GM12878 (cell line): ENCODE measurements around the gene GALNT16. TPM values are rescaled to one million over a fixed set of nuclear protein-coding genes. Genes with fewer than 3 reads are reported as not detected.

Source experiments
- ATAC-seq: fragments of 200-7000 bp; cut with Tn5 transposase; 3 replicates; pipeline ENCODE4 v1.9.1; 2020; ENCODE audit warnings: mild to moderate bottlenecking, moderate library complexity
- BruUV-seq: library from RNA; stranded (reverse); fragments of 400-500 nt; replicated peaks from 2 replicates; lab custom pipeline; 2021; lab: Mats Ljungman, UMichigan
- CTCF ChIA-PET: fragments of 300-600 bp; sonication (Branson Sonifier 250); formaldehyde crosslinking; extraction: SDS; loops from one replicate; lab custom pipeline; 2021; ENCODE audit warnings: inconsistent platforms; lab: Yijun Ruan, JAX
- POLR2A ChIA-PET: fragments of 350-600 bp; formaldehyde crosslinking; extraction: SDS; loops from one replicate; lab custom pipeline; 2021; ENCODE audit warnings: inconsistent platforms; lab: Charles Lee
- RAD21 ChIA-PET: fragments of 300-600 bp; sonication (Branson Sonifier 250); formaldehyde crosslinking; loops from one replicate; lab custom pipeline; 2023; ENCODE audit warnings: antibody characterized with exemption; ENCODE audit not compliant: unreplicated experiment; lab: Charles Lee
- SMC1A ChIA-PET: fragments of 300-600 bp; sonication (Branson Sonifier 250); formaldehyde crosslinking; loops from one replicate; lab custom pipeline; 2023; ENCODE audit not compliant: unreplicated experiment, uncharacterized antibody; lab: Charles Lee
- DNase-seq: peaks from one replicate; pipeline ENCODE4 v3.0.0-alpha.2; 2011; ENCODE audit warnings: low read depth, low spot score
- FAIRE-seq: peaks from 3 replicates; lab custom pipeline; 2011; peaks lifted over from hg19 to GRCh38; lab: Jason Lieb, UNC
- H2AFZ ChIP-seq: 2 replicates; pipeline ENCODE4 v1.6.0; 2011; ENCODE audit warnings: low read depth, low read length, control low read depth; ENCODE audit not compliant: control insufficient read depth
- H3K27ac ChIP-seq: 2 replicates; pipeline ENCODE4 v1.5.1; 2011; ENCODE audit warnings: control low read depth; ENCODE audit not compliant: control insufficient read depth, insufficient read depth
- H3K27me3 ChIP-seq, 2 experiments: replicated peaks in 1 of 2; 2 replicates each; pipeline versions ENCODE4 v1.6.0 to v1.6.1; 2011; ENCODE audit warnings: low read length in 1 of 2; ENCODE audit not compliant: control insufficient read depth in 2 of 2, insufficient read depth in 2 of 2
- H3K36me3 ChIP-seq, 2 experiments: 2 replicates each; pipeline ENCODE4 v1.5.1; 2011; ENCODE audit warnings: low read length in 1 of 2; ENCODE audit not compliant: control insufficient read depth in 2 of 2, insufficient read depth in 2 of 2
- H3K4me1 ChIP-seq: 2 replicates; pipeline ENCODE4 v1.6.1; 2011; ENCODE audit warnings: mild to moderate bottlenecking, low read length, moderate library complexity, mixed read lengths; ENCODE audit not compliant: control insufficient read depth, insufficient read depth
- H3K4me2 ChIP-seq: 2 replicates; pipeline ENCODE4 v1.6.0; 2011; ENCODE audit warnings: control low read depth; ENCODE audit not compliant: control insufficient read depth, insufficient read depth
- H3K4me3 ChIP-seq: fragments of 200-600 bp; sonication (generic); 2 replicates; pipeline ENCODE4 v1.5.1; 2016
- H3K79me2 ChIP-seq: 2 replicates; pipeline ENCODE4 v1.6.0; 2011; ENCODE audit warnings: low read length; ENCODE audit not compliant: control insufficient read depth, insufficient read depth
- H3K9ac ChIP-seq: 2 replicates; pipeline ENCODE4 v1.8.0; 2011; ENCODE audit warnings: low read length, control low read depth, mixed read lengths; ENCODE audit not compliant: control insufficient read depth, insufficient read depth
- H3K9me3 ChIP-seq: replicated peaks from 3 replicates; pipeline ENCODE4 v1.5.1; 2011; ENCODE audit warnings: mild to moderate bottlenecking, low read length; ENCODE audit not compliant: control insufficient read depth, insufficient read depth
- H4K20me1 ChIP-seq: 2 replicates; pipeline ENCODE4 v1.6.0; 2011; ENCODE audit not compliant: control insufficient read depth, insufficient read depth
- HDAC2 ChIP-seq: fragments of 200-600 bp; sonication (generic); IDR thresholded peaks from 2 replicates; pipeline ENCODE4 v1.6.1; 2017
- MXI1 ChIP-seq: fragments of 150-350 bp; IDR thresholded peaks from 2 replicates; pipeline ENCODE4 v1.6.1; 2011; ENCODE audit warnings: low read depth, mild to moderate bottlenecking, inconsistent platforms, low read length, improper control_type of control experiment
- SMARCA5 ChIP-seq: fragments of 450-650 bp; IDR thresholded peaks from 2 replicates; pipeline ENCODE4 v1.6.1; 2017; ENCODE audit warnings: mild to moderate bottlenecking
- TBL1XR1 ChIP-seq: IDR thresholded peaks from 2 replicates; pipeline ENCODE4 v1.6.1; 2012; ENCODE audit warnings: low read depth, low read length, improper control_type of control experiment
- ZNF217 ChIP-seq: fragments of 450-650 bp; IDR thresholded peaks from 2 replicates; pipeline ENCODE4 v1.6.1; 2017; ENCODE audit warnings: antibody characterized with exemption, mild to moderate bottlenecking
- WGBS: methylation state at CpG from one replicate; pipeline ENCODE4 v1.1.6; 2016; ENCODE audit warnings: low lambda C conversion rate; ENCODE audit not compliant: insufficient replicate concordance, insufficient coverage; ENCODE audit errors: missing lambda C conversion rate; 5-methylcytosine and 5-hydroxymethylcytosine counted together
- in situ Hi-C: fragments of 300-500 bp; cut with MboI; formaldehyde crosslinking; loops from 9 replicates; pipeline ENCODE4 v1.14.3; 2018; ENCODE audit warnings: mixed read lengths
- intact Hi-C: fragments of 100-400 bp; cut with micrococcal nuclease; formaldehyde crosslinking; loops from one replicate; pipeline ENCODE4 v1.14.2; 2022; ENCODE audit not compliant: unreplicated experiment
- polyA plus RNA-seq, 11 experiments: library from polyadenylated mRNA; depleted of rRNA in 4 of 11; unstranded in 6 of 11; stranded (reverse) in 5 of 11; fragments of >200 nt; fragmentation: Nextera tagmentation in 4 of 11; fragmentation: Illumina TruSeq in 1 of 11; extraction: Ambion mirVana in 4 of 11; extraction: Trizol in 1 of 11; gene quantifications; 1 replicate in 1 of 11; 2 replicates in 10 of 11; pipeline versions ENCODE4 v1.2.1 to v1.2.3, GENCODE V29; 2011 to 2016; ENCODE audit warnings: inconsistent platforms in 2 of 11, missing spikeins in 2 of 11, low read depth in 1 of 11
- total RNA-seq, 4 experiments: library from RNA; depleted of rRNA in 3 of 4; stranded (reverse); fragments of >200 nt in 3 of 4; fragmentation: Illumina TruSeq in 1 of 4; extraction: Trizol in 1 of 4; gene quantifications; 2 replicates each; pipeline versions ENCODE4 v1.2.1 to v1.2.3, GENCODE V29; 2013 to 2021
- TF ChIP-seq, protein P1 (sequence below): fragments of 450-650 bp; formaldehyde crosslinking; IDR thresholded peaks from 2 replicates; pipeline ENCODE4 v1.5.0; 2022; ENCODE audit warnings: mild to moderate bottlenecking, missing genetic modification characterization
- TF ChIP-seq, protein P2 (sequence below): fragments of 150-350 bp; IDR thresholded peaks from 2 replicates; pipeline ENCODE4 v1.6.1; 2014; ENCODE audit warnings: mild to moderate bottlenecking, low read depth, low read length
- TF ChIP-seq, protein P3 (sequence below): IDR thresholded peaks from 2 replicates; pipeline ENCODE4 v1.6.1; 2012; ENCODE audit warnings: low read depth, low read length, improper control_type of control experiment
- TF ChIP-seq, protein P4 (sequence below): fragments of 450-650 bp; IDR thresholded peaks from 2 replicates; pipeline ENCODE4 v1.6.1; 2017; ENCODE audit warnings: antibody characterized with exemption, mild to moderate bottlenecking, moderate library complexity
- TF ChIP-seq, protein P5 (sequence below): fragments of 450-650 bp; IDR thresholded peaks from 2 replicates; pipeline ENCODE4 v1.6.1; 2018; ENCODE audit warnings: mild to moderate bottlenecking, low read depth, moderate library complexity; ENCODE audit not compliant: partially characterized antibody

GALNT16 gene
- total and polyA plus RNA-seq, 10 of the 15 experiments (the other 5 are each of a cell fraction or from before 2014, with no cell fraction given) = under 0.01 to 0.08 (median 0.03) TPM; not detected in 3

DNA sequence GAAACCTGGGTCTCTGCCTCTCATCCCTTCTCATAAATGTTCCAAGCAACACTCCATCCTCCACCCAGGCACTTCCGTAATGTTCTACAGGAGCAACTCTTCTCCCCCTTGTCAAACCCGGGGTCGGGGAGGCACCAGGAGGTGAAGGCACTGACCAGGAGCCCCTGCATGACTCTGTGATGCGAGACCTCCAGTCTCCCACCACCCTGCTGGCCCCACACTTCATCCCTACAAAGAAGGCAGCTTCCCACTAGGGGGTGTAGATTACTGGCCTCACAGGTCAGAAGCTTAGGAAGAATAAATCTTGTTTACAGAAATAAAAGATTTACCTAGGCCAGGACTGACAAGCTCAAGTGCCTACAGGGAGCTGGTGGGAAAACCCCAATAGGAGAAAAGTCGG, 90.9 kb downstream of the GALNT16 start:
- WGBS = 79% methylated on average over 5 of the region's 5 CpGs
- no peak overlapping the region for H3K4me2 ChIP-seq
- no peaks in the 10 kb centered on the region for H3K27me3 ChIP-seq
- no peak overlapping the region for H3K4me3 ChIP-seq
- DNase-seq (no peak), ATAC-seq (no peak), FAIRE-seq (no peak)
- H3K36me3 ChIP-seq = no peaks in the 10 kb centered on the region
- TF ChIP-seq, protein P1, sequence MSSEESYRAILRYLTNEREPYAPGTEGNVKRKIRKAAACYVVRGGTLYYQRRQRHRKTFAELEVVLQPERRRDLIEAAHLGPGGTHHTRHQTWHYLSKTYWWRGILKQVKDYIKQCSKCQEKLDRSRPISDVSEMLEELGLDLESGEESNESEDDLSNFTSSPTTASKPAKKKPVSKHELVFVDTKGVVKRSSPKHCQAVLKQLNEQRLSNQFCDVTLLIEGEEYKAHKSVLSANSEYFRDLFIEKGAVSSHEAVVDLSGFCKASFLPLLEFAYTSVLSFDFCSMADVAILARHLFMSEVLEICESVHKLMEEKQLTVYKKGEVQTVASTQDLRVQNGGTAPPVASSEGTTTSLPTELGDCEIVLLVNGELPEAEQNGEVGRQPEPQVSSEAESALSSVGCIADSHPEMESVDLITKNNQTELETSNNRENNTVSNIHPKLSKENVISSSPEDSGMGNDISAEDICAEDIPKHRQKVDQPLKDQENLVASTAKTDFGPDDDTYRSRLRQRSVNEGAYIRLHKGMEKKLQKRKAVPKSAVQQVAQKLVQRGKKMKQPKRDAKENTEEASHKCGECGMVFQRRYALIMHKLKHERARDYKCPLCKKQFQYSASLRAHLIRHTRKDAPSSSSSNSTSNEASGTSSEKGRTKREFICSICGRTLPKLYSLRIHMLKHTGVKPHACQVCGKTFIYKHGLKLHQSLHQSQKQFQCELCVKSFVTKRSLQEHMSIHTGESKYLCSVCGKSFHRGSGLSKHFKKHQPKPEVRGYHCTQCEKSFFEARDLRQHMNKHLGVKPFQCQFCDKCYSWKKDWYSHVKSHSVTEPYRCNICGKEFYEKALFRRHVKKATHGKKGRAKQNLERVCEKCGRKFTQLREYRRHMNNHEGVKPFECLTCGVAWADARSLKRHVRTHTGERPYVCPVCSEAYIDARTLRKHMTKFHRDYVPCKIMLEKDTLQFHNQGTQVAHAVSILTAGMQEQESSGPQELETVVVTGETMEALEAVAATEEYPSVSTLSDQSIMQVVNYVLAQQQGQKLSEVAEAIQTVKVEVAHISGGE (CRISPR knock-in tag) = no peak
- no peak for TF ChIP-seq HDAC2
- TF ChIP-seq, protein P2, sequence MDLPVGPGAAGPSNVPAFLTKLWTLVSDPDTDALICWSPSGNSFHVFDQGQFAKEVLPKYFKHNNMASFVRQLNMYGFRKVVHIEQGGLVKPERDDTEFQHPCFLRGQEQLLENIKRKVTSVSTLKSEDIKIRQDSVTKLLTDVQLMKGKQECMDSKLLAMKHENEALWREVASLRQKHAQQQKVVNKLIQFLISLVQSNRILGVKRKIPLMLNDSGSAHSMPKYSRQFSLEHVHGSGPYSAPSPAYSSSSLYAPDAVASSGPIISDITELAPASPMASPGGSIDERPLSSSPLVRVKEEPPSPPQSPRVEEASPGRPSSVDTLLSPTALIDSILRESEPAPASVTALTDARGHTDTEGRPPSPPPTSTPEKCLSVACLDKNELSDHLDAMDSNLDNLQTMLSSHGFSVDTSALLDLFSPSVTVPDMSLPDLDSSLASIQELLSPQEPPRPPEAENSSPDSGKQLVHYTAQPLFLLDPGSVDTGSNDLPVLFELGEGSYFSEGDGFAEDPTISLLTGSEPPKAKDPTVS = no peak
- TF ChIP-seq ZNF217 = no peak
- TF ChIP-seq, protein P3, sequence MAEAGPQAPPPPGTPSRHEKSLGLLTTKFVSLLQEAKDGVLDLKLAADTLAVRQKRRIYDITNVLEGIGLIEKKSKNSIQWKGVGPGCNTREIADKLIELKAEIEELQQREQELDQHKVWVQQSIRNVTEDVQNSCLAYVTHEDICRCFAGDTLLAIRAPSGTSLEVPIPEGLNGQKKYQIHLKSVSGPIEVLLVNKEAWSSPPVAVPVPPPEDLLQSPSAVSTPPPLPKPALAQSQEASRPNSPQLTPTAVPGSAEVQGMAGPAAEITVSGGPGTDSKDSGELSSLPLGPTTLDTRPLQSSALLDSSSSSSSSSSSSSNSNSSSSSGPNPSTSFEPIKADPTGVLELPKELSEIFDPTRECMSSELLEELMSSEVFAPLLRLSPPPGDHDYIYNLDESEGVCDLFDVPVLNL = no peak
- TF ChIP-seq SMARCA5 = no peak
- TF ChIP-seq, protein P4, sequence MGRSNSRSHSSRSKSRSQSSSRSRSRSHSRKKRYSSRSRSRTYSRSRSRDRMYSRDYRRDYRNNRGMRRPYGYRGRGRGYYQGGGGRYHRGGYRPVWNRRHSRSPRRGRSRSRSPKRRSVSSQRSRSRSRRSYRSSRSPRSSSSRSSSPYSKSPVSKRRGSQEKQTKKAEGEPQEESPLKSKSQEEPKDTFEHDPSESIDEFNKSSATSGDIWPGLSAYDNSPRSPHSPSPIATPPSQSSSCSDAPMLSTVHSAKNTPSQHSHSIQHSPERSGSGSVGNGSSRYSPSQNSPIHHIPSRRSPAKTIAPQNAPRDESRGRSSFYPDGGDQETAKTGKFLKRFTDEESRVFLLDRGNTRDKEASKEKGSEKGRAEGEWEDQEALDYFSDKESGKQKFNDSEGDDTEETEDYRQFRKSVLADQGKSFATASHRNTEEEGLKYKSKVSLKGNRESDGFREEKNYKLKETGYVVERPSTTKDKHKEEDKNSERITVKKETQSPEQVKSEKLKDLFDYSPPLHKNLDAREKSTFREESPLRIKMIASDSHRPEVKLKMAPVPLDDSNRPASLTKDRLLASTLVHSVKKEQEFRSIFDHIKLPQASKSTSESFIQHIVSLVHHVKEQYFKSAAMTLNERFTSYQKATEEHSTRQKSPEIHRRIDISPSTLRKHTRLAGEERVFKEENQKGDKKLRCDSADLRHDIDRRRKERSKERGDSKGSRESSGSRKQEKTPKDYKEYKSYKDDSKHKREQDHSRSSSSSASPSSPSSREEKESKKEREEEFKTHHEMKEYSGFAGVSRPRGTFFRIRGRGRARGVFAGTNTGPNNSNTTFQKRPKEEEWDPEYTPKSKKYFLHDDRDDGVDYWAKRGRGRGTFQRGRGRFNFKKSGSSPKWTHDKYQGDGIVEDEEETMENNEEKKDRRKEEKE = no peak
- TF ChIP-seq MXI1 = no peak
- no peak for TF ChIP-seq TBL1XR1
- TF ChIP-seq, protein P5, sequence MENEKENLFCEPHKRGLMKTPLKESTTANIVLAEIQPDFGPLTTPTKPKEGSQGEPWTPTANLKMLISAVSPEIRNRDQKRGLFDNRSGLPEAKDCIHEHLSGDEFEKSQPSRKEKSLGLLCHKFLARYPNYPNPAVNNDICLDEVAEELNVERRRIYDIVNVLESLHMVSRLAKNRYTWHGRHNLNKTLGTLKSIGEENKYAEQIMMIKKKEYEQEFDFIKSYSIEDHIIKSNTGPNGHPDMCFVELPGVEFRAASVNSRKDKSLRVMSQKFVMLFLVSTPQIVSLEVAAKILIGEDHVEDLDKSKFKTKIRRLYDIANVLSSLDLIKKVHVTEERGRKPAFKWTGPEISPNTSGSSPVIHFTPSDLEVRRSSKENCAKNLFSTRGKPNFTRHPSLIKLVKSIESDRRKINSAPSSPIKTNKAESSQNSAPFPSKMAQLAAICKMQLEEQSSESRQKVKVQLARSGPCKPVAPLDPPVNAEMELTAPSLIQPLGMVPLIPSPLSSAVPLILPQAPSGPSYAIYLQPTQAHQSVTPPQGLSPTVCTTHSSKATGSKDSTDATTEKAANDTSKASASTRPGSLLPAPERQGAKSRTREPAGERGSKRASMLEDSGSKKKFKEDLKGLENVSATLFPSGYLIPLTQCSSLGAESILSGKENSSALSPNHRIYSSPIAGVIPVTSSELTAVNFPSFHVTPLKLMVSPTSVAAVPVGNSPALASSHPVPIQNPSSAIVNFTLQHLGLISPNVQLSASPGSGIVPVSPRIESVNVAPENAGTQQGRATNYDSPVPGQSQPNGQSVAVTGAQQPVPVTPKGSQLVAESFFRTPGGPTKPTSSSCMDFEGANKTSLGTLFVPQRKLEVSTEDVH = no peak
- in situ Hi-C loops = no loop called here
- CTCF ChIA-PET = interaction anchor here (1.0 to 2.6 kb wide), 11 partner anchors 10 to 124 kb away, joined by 3 to 12 read pairs (median 6); no protein-coding TSS in a partner anchor
- no peak overlapping the region for H2AFZ ChIP-seq
- intact Hi-C loops = no loop called here
- no peaks in the 10 kb centered on the region for H3K9me3 ChIP-seq
- H3K9ac ChIP-seq = no peak overlapping the region
- POLR2A ChIA-PET = interaction anchor here (0.6 to 9.1 kb wide), 4 partner anchors 9 to 50 kb away, joined by 5 to 100 read pairs (median 6); partner anchors contain the start of genes ERH and SLC39A9
- no TSS peak for BruUV-seq
- RAD21 ChIA-PET = interaction anchor here (1.0 to 2.0 kb wide), 7 partner anchors 10 to 113 kb away, joined by 3 to 13 read pairs (median 5); partner anchors contain the start of genes ERH and SLC39A9
- H4K20me1 ChIP-seq = no peaks in the 10 kb centered on the region
- H3K79me2 ChIP-seq = no peaks in the 10 kb centered on the region
- H3K27ac ChIP-seq = no peak overlapping the region
- peaks cover 40% of the 10 kb centered on the region for H3K4me1 ChIP-seq
- SMC1A ChIA-PET = interaction anchor here (1.0 to 1.8 kb wide), 10 partner anchors 8 to 108 kb away, joined by 3 to 16 read pairs (median 4); partner anchors contain the start of genes ERH and SLC39A9
